ENCODE results near the gene ASS1. TPM values are rescaled to one million over a fixed set of nuclear protein-coding genes. Genes with fewer than 3 reads are reported as not detected.

The ASS1 gene
- polyA plus RNA-seq, 2 of the 4 experiments (the other 2 are of a cell fraction): 11.3 to 32.5 TPM

GRCh38 chr9:130432362-130432761 is 12.4 kb upstream of the ASS1 start (continued):
- TF ChIP-seq ESRRA (IDR thresholded peaks at IDR 0.05; ENCODE audit: borderline replicate concordance, low read length) (no peak), USF2 (IDR thresholded peaks at IDR 0.05) (no peak), RAD21 (conservative IDR thresholded peaks at IDR 0.05 in 1 of 2, IDR thresholded peaks at IDR 0.05 in 1 of 2) (no peak), TP53 (CRISPR knock-in tag; IDR thresholded peaks at IDR 0.05) (no peak), CBX8 (IDR thresholded peaks at IDR 0.05) (no peak), ATOH8 (CRISPR knock-in tag; IDR thresholded peaks at IDR 0.05; ENCODE audit: low read depth) (no peak)

- FAIRE-seq: no peak
- H3K4me3 ChIP-seq: peak overlapping the region; percentile 49; the same call in 2 of the 3 replicates
- CTCF ChIA-PET: interaction anchor here (0.9 to 4.6 kb wide), 6 partner anchors 8 to 63 kb away, joined by 3 to 26 read pairs (median 3); no protein-coding TSS in a partner anchor
Observed at GRCh38 chr9:130432796-130433167, 12.0 kb upstream of the ASS1 start.

More at GRCh38 chr9:130432796-130433167, 12.0 kb upstream of the ASS1 start:
- peaks cover 7% of the 10 kb centered on the region; the same call in 2 of the 3 replicates for H3K4me1 ChIP-seq
- no peak; a peak in 3 of 6 replicates for ATAC-seq
- POLR2A ChIA-PET: no interaction called here
- WGBS (ENCODE audit: missing lambda C conversion rate): 83% methylated on average over 14 of the region's 16 CpGs
- H3K27ac ChIP-seq: peak overlapping the region; percentile 39 to 80; a peak in 5 of 6 replicates
- no peak for DNase-seq (ENCODE audit: low read depth in 1 of 2, low spot score in 1 of 2)
- TF ChIP-seq HOXB13 (CRISPR knock-in tag; IDR thresholded peaks at IDR 0.05; ENCODE audit: low read depth) (no peak), RFX5 (IDR thresholded peaks at IDR 0.05) (no peak), JUN (IDR thresholded peaks at IDR 0.05) (no peak), TFCP2L1 (CRISPR knock-in tag; IDR thresholded peaks at IDR 0.05) (no peak), POLR2AphosphoS2 (conservative IDR thresholded peaks at IDR 0.05; ENCODE audit: low read length) (no peak), HEYL (CRISPR knock-in tag; IDR thresholded peaks at IDR 0.05) (no peak), ELK1 (IDR thresholded peaks at IDR 0.05; ENCODE audit: low read depth, low read length) (no peak), MAFK (IDR thresholded peaks at IDR 0.05; ENCODE audit: partially characterized antibody) (no peak), EHMT2 (IDR thresholded peaks at IDR 0.05; ENCODE audit: low read depth) (no peak), NR3C1 (IDR thresholded peaks at IDR 0.05) (no peak), RCOR1 (IDR thresholded peaks at IDR 0.05; ENCODE audit: low read depth, low read length) (no peak), CHD4 (IDR thresholded peaks at IDR 0.05; ENCODE audit: borderline replicate concordance) (no peak), REST (IDR thresholded peaks at IDR 0.05) (no peak), FOXS1 (CRISPR knock-in tag; IDR thresholded peaks at IDR 0.05) (no peak)
- H3K4me2 ChIP-seq: peak overlapping the region; percentile 98
- no peaks in the 10 kb centered on the region for H3K9me3 ChIP-seq

Measured in A549 (cell line).